ENCODE results near the gene CEP43.

DNA sequence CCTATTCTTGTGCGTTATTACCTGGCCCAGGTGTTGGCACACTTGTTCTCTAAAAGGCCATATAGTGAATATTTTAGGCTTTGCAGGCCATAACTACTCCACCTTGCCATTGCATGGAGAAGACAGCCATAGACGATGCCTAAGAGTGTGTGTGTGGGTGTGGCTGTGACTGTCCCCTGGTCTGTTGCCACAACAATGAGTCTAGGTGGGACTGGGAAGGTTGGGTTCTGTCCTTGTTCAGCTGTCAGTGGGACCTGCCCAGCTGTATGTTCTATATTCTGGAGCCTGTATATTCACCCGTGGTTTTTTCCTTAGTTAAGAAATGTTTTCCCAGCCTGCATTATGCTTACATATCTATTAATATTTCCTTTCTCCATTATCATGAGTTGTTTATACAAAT is 38.6 kb downstream of the CEP43 start:
- TF ChIP-seq, protein P1, sequence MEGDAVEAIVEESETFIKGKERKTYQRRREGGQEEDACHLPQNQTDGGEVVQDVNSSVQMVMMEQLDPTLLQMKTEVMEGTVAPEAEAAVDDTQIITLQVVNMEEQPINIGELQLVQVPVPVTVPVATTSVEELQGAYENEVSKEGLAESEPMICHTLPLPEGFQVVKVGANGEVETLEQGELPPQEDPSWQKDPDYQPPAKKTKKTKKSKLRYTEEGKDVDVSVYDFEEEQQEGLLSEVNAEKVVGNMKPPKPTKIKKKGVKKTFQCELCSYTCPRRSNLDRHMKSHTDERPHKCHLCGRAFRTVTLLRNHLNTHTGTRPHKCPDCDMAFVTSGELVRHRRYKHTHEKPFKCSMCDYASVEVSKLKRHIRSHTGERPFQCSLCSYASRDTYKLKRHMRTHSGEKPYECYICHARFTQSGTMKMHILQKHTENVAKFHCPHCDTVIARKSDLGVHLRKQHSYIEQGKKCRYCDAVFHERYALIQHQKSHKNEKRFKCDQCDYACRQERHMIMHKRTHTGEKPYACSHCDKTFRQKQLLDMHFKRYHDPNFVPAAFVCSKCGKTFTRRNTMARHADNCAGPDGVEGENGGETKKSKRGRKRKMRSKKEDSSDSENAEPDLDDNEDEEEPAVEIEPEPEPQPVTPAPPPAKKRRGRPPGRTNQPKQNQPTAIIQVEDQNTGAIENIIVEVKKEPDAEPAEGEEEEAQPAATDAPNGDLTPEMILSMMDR (IDR thresholded peaks at IDR 0.05; ENCODE audit: poor library complexity), result no peak
- TF ChIP-seq EZH2 (IDR thresholded peaks at IDR 0.05; ENCODE audit: borderline replicate concordance), result no peak

Data from hepatocyte (in vitro differentiated cells).